ENCODE data around the gene UROC1.

The UROC1 gene

DNA sequence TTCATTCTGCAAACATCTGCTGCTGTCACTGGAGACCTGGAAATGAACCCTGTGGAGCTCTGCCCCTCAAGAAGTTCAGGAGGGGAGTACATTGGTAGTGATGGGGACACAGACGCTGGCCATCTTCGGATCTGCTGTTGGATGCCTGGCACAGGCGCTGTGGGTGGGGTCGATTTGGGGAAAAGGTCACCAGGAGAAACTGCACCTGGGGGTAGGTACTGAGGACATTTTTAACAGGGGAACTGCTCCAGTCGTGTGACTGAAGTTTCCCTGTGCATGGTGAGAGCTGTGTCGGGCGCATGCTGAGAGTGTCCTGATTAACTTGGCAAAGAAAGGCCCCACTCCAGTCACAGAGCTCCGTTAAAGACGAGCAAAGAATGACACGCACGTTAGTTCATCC, 3.4 kb downstream of the UROC1 start:
- DNase-seq (ENCODE audit: extremely low read depth, low read depth): no peak
- TF ChIP-seq, protein P1, sequence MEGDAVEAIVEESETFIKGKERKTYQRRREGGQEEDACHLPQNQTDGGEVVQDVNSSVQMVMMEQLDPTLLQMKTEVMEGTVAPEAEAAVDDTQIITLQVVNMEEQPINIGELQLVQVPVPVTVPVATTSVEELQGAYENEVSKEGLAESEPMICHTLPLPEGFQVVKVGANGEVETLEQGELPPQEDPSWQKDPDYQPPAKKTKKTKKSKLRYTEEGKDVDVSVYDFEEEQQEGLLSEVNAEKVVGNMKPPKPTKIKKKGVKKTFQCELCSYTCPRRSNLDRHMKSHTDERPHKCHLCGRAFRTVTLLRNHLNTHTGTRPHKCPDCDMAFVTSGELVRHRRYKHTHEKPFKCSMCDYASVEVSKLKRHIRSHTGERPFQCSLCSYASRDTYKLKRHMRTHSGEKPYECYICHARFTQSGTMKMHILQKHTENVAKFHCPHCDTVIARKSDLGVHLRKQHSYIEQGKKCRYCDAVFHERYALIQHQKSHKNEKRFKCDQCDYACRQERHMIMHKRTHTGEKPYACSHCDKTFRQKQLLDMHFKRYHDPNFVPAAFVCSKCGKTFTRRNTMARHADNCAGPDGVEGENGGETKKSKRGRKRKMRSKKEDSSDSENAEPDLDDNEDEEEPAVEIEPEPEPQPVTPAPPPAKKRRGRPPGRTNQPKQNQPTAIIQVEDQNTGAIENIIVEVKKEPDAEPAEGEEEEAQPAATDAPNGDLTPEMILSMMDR (IDR thresholded peaks at IDR 0.05; ENCODE audit: low read depth, low read length): no peak

DNA sequence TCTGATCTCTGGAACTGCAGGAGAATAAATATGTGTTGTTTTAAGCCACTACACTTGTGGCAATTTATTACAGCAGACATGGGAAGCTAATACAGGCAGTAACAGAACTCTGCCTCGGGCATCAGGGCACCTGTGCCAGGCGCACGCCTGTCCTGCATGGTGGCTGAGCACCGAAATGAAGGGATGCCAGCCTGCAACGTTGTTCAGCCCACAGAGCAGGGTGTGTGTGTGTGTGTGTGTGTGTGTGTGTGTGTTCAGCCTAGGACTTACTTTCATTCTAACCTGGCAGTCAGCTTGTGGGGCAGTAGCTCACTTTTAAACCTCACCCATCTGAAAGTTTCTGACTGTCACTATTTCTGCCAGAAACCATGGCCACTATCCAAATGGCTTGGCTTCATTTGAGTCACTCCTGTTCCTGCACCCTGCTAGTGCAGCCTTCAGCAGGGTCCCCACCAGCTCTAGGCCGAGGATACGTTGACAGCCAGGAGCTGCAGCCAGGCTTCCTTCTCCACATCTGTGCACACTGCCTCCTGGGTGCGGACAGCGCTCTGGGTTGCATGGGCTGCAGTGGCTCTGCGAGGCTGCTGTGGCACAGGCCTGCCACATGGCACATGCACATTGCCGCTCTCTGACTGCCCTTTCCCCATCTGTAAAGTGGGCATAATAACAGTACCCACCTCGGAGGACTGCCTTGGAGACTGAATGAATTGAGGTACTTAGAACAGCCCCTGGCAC, 4.5 kb downstream of the UROC1 start:
- TF ChIP-seq, protein P1 (IDR thresholded peaks at IDR 0.05; ENCODE audit: low read depth, low read length): no peak
- DNase-seq (ENCODE audit: extremely low read depth, low read depth): no peak

DNA sequence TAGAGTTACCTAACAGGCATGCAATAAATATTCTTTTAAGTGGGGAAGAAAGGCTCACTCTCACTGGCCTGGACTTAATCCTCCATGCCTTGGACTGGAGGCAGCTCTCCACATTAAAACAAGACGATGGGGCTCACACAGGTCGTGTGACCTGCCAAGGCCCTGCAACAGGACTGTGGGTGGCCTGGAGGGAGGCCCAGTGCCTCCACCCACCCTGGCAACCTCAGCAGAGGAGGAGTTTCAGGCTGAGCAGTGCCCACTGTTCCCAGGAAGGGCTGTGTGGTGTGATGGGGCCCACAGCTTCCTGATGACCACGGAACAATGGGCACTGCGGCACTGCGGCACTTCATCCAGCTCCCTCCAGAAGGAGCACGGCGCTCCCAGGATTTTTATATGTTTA, 5.5 kb downstream of the UROC1 start:
- TF ChIP-seq, protein P1 (IDR thresholded peaks at IDR 0.05; ENCODE audit: low read depth, low read length): no peak
- DNase-seq (ENCODE audit: extremely low read depth, low read depth): no peak

DNA sequence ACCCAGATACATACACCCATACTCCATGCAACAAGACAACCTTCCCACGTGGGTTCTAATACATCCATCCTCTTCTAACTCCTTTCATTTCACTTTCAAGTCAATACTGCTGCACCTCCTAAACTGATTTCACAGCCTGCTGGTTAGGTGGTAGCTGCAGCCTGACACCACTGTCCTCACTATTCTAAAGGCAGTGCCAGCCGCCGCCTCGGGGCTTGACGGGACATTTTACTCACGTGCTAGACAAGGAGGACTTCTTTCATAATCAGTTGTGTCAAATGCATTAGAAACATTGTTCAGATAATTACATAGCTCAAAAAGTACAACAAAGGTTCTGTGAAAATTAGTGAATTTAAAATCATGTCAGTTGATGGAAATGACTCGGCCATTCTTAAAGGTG, 6.3 kb downstream of the UROC1 start:
- no peak for DNase-seq (ENCODE audit: extremely low read depth, low read depth)
- TF ChIP-seq, protein P1 (IDR thresholded peaks at IDR 0.05; ENCODE audit: low read depth, low read length): no peak

DNA sequence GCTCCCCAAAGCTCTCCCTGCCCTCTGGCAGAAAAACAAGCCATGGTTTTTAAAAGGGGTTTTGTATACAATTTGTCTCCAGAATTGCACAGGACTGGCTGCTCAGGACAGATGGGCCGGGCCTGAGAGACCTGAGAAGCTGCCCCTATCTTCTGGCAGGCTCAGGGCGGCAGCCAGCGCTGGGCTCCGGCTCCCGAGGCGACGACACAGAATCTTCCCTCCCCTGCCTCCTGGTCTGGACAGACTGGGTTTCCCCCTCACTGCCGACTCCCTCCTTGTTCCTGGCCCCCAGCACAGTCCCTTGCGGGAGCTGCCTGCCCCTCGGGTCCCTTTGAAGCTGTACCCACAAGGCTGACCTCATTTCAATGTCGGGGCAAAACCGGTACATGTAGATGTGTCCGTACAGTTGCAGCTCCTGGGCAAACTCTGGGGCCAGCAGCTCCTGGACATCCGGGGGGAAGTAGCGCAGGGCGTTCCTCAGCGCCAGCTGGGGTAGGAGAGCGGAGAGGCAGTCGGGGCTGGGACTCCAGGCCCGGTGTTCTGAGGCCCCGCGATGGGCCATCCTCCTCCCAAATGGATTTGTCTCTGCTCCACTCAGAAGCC, 7.2 kb downstream of the UROC1 start:
- TF ChIP-seq, protein P1 (IDR thresholded peaks at IDR 0.05; ENCODE audit: low read depth, low read length): no peak
- DNase-seq (ENCODE audit: extremely low read depth, low read depth): no peak

DNA sequence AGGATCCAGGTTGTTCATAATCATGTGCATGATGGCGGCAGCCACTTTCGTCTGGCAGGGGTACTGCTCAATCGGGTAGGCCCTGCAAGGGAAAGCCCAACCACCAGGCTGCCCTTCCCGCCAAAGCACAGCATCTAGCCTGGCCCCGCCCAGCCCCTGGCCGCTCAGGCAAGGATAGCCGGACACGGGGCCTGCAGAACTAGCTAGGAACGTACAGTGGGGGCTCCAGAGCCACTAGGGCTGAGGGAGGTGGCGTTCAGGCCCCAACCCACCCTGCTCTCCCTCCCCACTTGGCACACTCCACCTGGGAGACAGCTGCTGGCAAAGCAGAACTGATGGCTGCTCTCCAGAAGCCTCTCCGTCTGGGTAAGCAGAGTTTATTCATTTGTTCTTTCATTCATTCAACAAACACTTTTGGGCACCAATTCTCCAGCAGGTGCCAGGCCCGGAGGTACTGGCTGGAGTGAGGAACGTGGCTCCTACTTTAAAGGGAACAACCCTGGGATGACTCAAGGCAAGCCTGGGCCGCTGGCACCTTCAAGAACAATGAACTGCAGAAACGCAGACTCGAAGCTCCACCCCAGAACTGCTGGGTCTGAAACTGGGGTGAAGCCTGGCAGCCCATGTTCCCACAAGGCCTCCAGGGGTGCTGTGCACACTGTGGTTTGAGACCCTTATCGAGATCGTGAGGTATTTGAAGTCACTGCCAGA, 7.8 kb downstream of the UROC1 start:
- TF ChIP-seq, protein P1 (IDR thresholded peaks at IDR 0.05; ENCODE audit: low read depth, low read length): no peak
- DNase-seq (ENCODE audit: extremely low read depth, low read depth): no peak

DNA sequence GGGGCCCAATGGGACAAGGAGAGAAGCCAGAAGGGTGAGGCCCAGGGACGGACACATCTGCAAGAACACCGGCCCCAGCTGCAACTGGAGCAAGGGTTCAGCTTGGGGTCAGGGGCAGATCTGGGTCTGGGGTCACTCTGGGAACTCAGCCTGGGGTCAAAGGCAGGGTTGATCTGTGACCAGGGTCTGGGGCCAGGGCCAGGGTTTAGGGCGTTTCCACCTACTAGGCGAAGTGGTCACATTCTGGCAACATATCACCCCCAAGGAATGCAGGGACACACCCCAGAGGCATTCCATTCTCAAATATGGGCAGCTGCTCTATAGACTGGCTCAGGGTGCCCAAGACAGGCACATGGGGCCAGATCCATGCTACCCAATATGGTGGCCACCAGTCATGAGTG, 9.0 kb downstream of the UROC1 start:
- DNase-seq (ENCODE audit: extremely low read depth, low read depth): no peak
- TF ChIP-seq, protein P1 (IDR thresholded peaks at IDR 0.05; ENCODE audit: low read depth, low read length): no peak

Data from AG09319 (cell line).